Suprapubic skin (tissue), 4 donors: Measurements from ENCODE around the gene SMOC2.

Experiments used
- POLR2A ChIP-seq, 2 donors: fragments of 450-650 bp; IDR thresholded peaks; one replicate each; pipeline ENCODE4 v1.6.1; 2017; ENCODE audit warnings: antibody characterized with exemption in 2 of 2, mild to moderate bottlenecking in 2 of 2, moderate library complexity in 2 of 2
- POLR2AphosphoS5 ChIP-seq, 3 donors: sonication (generic); formaldehyde crosslinking; IDR thresholded peaks; one replicate each; pipeline ENCODE4 v1.6.1; 2017; ENCODE audit warnings: antibody characterized with exemption in 3 of 3
- TF ChIP-seq, protein P1 (sequence below), 2 donors: fragments of 200-600 bp in 1 of 2; fragments of 450-650 bp in 1 of 2; sonication (generic) in 1 of 2; IDR thresholded peaks; one replicate each; pipeline ENCODE4 v1.5.1; 2016 to 2019; ENCODE audit warnings: antibody characterized with exemption in 2 of 2, mild to moderate bottlenecking in 1 of 2, moderate library complexity in 1 of 2

DNA sequence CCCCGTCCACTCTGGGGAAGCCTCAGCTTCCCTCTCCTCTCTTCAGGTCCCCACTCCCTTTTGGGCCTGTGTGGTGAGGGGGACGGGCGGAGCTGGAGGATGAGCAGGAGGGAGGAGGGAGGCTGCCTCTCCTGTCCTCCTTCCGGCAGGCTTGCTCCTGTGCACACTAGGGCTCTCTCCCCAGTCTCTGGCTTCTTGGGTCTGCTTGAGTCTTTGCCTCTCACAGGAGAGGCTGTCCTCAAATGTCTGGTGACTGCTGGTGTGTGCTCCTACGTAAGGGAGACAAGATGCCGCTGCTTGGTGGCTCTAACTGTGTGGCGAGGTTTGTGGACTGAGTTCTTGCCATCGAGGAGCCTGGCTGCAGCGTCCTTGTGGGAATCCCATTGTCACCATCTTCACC is 8.8 kb upstream of the SMOC2 start:
- TF ChIP-seq, protein P1, sequence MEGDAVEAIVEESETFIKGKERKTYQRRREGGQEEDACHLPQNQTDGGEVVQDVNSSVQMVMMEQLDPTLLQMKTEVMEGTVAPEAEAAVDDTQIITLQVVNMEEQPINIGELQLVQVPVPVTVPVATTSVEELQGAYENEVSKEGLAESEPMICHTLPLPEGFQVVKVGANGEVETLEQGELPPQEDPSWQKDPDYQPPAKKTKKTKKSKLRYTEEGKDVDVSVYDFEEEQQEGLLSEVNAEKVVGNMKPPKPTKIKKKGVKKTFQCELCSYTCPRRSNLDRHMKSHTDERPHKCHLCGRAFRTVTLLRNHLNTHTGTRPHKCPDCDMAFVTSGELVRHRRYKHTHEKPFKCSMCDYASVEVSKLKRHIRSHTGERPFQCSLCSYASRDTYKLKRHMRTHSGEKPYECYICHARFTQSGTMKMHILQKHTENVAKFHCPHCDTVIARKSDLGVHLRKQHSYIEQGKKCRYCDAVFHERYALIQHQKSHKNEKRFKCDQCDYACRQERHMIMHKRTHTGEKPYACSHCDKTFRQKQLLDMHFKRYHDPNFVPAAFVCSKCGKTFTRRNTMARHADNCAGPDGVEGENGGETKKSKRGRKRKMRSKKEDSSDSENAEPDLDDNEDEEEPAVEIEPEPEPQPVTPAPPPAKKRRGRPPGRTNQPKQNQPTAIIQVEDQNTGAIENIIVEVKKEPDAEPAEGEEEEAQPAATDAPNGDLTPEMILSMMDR (IDR thresholded peaks at IDR 0.05), result no peak
- TF ChIP-seq POLR2AphosphoS5 (IDR thresholded peaks at IDR 0.05) (no peak), POLR2A (IDR thresholded peaks at IDR 0.05) (no peak)
